HG03571 (cell line): ENCODE results near the gene GHRHR.

Experiments
- ATAC-seq: cut with Tn5 transposase; IDR thresholded peaks from one replicate; pipeline ENCODE4 v1.9.1; 2021; ENCODE audit not compliant: unreplicated experiment

Gene GHRHR

DNA sequence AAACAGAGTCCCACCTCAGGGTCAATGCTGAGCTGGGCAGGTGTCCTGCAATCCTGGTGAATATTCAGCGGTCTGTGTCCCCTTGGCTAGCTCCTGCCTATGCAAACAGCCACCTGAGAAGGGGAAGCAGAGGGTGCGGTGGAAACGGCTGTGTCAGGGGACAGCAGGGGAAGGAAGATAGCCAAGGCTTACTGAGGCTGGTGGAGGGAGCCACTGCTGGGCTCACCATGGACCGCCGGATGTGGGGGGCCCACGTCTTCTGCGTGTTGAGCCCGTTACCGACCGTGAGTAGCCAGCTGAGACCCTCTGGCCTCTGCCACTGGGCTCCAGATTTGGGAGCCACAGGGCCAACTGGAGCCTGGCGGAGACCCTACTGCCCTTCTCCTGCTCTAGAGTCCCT, at the start of gene GHRHR:
Gene GHRHR, plus strand, starts transcription at position 112 of the 400 bp plus-strand sequence. Its CDS starts 116 bp downstream, at position 228.
- ATAC-seq = no peak

DNA sequence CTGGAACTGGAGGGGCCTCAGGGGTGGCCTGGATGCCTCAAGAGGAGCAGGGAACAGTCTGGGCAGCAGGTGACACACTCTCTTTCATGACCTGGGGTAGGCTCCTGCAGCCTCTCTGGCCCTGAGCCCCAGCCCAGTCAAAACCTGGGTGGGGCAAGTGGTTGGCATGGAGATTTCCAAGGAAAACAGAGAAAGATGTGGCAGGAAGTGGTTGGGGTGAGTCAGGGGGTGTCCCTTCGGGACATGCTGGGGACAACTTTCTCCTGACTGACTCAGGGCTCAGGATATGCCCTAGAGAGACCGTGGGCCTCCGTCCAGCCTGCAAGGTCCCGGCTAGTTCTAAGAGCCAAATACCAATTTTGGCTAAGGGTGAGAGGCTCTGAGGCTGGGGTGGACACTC, 49.2 kb upstream of the GHRHR start:
- ATAC-seq = no peak

DNA sequence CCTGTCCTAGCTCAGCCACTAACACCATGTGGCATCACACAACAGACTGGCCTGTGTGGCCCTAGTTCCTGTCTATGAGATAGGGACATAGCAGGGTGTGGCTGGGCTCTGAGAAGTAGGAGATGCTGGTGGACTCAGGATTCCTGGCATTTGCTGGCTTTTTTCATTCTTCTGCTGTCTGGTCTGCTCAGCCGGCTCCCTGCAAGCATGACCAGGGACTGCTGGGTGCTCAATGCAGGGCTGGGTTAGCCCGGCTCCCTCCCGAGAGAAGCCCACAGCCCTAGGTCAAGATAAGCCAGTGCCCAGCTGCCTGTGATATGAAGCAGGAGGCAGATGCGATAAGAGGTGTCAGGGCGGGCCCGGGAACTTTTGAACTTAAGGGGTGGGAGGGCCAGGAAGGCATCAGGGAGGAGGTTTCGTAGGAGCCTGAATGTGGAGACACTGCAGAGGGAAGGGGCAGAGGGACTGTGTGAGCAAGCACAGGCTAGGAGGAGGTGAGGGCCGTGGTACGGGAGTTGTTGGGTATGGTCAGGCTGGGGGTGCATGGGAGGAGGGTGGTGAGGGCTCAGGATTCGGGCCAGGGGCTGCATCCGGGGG, 48.6 kb upstream of the GHRHR start:
- ATAC-seq = no peak

DNA sequence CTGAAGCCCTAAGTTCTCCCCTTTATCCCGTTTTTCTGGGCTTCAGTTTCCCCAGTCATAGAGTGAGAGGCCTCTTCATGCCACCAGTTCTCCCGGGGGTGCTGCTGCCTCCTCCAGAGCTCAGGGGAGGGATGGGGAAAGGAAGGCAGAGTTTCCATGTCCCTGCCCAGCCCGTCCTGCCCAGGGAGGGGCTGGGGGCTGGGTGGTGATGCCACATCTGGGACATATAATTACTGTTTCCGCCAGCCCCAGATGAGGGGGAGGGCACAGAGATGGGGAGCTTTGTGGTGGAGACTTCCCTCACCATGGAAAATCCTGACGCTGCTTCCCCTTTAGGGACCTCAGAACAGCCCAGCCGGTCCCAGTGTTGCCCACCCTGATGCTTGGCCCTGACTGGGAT, 48.0 kb upstream of the GHRHR start:
- no peak for ATAC-seq

DNA sequence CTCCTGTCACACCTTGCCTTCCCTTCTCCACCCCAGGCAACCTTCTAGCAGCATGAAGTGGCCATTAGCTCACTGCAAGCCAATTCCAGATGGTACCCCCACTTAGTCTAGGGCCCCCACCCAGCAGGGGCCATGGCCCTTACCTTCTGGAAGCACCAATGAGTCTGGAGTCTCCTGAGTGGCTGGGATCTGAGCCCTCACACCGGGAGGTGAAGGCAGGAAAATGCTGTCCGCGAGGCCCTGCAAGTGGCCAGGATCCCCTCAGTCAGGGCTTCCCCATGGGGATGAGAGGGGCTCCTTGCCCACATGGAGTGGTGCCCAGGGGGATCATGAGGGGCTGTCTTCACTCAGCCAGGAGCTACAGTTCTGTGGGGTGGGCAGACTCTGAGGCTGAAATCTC, 47.5 kb upstream of the GHRHR start:
- ATAC-seq = no peak

DNA sequence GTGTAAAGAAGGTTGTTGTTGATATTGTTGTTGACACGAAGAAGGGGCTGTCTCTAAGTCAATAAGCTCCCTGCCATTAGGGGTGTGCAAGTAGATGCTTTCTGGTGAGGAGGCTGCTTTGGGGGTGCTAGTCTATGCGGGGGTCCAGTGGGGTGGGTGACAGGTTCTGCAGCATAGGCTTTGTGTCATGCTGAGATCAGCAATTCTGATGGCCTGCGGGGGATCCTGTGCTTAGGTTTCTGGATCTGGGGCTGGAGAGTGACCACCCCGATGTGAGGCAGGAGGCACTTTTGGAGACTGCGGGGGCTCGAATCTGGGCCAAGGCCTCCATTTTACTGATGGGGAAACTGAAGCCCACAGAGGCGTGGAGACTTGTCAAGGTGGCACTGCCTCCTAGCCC, 47.0 kb upstream of the GHRHR start:
- ATAC-seq = no peak

DNA sequence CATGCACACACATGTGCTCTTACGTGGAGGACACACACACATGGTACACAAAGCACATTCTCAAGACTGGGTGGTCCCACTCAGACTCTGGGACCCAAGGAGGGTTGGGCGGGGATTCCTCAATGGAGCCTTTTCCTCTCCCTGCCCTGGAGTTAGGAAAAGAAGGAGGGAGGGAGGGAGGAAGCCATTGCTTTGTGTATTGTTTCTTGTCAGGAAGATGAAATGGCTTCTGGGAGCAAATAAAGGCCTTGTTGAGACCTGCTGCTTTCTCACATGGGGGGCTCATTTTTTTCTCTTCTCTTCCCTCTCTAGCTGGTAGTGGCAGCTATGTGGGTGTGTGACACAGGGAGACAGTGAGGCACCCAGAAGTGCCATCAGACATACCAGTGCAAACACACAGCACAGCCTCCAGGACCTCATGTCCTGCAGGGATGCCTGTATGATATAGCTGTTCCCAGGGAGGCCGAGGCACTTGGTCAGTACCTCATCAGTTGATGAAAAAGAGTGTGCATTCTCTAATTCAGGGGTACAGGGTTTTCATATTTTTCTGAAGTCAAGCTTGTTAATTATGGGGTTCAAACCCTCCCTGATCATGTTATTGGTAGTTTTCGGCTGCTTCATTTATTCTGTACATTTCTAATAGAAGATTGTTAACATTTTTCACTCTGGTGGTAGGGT, 46.4 kb upstream of the GHRHR start:
- ATAC-seq = no peak

DNA sequence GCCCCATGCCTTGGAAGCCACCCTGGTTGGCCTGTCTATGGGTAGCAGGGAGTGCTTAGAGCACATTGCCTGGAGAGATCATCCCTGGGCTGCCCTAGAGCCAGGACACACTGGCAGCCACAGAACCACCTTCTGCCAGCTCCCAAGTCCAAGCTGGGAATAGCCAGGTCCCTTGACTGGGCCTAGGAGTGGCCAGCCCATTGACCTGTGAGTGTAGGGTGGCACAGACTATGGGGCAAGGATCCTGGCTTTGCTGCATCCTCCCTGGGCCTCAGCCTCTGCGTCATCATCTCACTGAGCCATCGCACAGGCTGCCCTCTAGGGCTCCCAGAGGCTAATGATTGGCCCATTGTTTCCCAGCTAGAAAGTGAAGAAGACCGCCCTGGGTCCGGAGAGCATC, 45.1 kb upstream of the GHRHR start:
- no peak for ATAC-seq

DNA sequence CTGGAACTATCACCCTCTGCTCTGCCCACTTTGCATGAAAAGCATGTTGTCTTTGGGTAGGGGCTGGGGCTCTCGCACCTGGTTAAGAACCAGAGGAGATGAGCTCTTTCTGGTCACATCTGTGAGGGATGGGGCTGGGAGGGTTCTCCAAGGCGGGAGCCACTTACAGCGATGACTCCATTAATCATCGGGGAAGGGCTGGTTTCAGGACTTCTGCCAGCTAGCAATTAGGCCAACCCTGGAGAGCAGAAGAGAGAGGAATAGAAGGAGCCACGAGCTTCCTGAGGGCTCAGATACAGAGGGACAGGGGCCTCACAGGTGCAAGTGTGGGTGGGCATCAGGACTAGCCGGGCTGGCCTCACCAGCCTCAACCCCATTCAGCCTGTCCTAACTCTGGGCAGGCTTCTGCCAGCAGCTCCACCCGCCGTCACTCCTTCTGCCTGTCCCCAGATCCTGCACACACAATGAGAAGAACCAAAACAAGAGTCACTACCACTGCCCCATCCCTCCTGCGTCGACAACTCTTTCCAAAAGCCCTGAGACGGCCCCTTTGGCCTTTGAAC, 43.7 kb upstream of the GHRHR start:
- ATAC-seq = no peak

DNA sequence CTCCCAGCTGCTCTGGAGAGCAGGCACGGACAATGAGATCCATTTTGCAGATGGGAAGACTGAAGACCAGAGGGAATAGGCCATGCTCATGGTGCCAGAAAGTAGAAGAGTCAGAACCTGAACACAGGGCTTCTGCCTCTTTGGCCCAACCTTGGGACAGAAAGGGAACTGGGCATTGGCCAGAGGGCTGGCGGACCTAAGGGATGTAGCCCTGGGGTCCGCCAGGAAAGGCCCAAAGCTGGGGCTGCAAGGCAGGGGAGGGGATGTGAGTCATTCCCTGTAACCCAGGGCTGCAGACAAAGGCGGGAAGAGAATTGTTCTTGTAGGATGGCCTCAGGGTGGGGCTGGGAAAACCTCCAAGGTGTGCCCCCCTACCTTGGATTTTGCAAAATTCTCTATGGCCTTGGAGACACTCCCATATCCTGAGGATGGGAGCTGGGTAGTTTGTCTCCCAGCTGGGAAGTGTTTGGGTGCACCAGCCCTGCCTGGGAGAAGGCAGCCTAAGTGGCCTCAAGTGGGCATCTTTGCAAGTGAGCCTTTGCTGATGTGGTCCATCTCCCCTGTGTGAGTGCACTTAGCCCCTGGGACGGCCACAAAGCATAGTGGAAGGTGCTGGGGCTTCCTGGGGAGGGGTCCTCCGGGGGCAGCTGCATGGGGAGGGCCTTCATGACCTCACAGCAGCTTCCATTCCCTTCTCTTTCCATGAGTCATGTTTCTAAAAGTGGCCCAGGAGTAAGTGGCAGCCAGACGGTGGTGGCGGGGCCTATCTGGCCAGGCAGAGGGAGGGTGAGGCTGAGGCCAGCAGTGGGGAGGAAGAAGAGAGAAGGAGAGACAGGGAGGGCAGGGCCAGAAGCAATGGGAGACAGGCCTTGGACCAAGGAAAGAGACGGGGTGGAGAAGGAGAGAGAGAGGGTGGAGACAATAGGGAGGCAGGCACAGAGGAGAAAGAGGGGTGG, 42.9 kb upstream of the GHRHR start:
- ATAC-seq = no peak

DNA sequence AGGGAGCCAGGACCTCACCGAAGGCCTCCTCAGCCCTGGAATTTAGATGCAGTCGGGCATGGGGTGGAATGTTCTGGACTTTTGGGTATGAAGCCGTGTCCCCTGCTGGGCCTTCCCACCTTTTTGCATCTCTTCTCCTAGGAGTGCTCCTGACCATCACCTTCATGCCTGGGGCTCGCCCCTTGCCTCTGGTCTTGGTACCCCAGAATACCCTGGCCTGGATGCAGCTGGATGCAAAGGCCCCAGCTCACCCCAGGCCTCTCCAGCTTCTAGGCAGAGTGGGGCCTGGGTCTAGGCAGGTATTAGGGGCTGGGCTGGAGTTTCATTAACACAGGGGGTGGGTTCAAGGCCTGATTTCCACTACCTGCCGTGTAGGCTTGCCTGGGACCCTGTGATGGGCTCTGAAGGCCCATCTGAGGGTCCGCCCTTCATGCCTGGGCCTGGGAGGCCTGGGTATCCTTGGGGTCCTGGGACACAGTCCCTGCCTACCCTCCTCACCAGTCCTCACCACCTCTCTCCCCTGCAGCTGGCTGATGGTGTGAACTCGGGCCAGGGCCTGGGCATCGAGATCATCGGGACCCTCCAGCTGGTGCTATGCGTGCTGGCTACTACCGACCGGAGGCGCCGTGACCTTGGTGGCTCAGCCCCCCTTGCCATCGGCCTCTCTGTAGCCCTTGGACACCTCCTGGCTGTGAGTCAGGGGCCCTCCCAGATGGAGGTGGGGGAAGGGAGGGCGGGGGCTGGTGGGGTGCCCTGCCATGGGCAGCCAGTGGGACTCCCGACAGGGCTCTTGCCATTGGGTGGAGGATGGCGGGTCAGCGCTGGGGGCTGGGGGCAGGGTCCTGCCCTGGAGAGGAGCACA, 42.0 kb upstream of the GHRHR start:
- ATAC-seq = no peak

DNA sequence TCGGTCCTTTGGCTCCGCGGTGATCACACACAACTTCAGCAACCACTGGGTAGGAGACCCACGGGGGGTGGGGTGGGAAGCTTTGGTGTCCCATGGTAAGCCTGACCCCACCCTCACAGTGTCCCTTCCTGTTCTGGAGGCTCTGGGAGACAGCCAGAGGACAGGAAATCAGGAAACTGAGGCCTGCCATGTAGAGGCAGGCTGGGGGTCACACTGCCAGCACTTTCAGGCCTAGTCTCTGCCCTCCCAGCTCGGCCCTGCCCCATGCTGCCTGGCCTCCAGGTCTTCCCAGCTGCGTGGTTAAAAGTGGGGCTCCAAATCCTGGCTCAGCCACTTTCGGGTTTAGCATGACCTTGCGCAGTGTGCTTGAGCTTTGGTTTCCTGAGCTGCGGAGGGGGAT, 41.2 kb upstream of the GHRHR start:
- no peak for ATAC-seq

DNA sequence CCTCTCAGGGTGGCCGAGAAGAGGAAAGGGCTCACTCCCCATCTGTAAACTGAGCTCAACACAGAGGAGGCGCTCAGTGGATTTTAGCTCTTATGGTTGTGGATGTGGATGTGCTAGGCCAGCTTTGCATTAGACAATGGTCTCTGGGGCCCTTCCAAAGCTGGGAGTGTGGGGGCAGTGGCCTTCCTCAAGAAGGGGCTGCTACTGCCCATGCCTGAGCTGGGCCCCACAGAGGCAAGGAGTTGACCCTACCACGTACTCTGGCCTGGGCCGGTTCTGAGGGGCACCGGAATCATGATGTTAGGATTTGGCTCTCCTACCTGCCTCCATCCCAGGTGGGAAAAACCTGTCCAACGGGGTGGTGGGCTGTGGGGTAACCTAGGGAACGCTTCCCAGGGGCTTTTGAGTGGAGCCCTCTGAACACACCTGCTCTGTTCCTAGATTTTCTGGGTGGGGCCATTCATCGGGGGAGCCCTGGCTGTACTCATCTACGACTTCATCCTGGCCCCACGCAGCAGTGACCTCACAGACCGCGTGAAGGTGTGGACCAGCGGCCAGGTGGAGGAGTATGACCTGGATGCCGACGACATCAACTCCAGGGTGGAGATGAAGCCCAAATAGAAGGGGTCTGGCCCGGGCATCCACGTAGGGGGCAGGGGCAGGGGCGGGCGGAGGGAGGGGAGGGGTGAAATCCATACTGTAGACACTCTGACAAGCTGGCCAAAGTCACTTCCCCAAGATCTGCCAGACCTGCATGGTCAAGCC, 40.6 kb upstream of the GHRHR start:
- no peak for ATAC-seq

DNA sequence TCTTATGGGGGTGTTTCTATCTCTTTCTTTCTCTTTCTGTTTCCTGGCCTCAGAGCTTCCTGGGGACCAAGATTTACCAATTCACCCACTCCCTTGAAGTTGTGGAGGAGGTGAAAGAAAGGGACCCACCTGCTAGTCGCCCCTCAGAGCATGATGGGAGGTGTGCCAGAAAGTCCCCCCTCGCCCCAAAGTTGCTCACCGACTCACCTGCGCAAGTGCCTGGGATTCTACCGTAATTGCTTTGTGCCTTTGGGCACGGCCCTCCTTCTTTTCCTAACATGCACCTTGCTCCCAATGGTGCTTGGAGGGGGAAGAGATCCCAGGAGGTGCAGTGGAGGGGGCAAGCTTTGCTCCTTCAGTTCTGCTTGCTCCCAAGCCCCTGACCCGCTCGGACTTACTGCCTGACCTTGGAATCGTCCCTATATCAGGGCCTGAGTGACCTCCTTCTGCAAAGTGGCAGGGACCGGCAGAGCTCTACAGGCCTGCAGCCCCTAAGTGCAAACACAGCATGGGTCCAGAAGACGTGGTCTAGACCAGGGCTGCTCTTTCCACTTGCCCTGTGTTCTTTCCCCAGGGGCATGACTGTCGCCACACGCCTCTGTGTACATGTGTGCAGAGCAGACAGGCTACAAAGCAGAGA, 39.9 kb upstream of the GHRHR start:
- ATAC-seq = no peak

DNA sequence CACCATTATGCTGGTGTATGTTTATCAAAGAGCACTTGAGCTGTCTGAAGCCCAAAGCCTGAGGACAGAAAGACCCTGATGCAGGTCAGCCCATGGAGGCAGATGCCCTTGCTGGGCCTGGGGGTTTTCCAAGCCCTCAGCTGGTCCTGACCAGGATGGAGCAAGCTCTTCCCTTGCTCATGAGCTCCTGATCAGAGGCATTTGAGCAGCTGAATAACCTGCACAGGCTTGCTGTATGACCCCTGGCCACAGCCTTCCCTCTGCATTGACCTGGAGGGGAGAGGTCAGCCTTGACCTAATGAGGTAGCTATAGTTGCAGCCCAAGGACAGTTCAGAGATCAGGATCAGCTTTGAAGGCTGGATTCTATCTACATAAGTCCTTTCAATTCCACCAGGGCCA, 39.1 kb upstream of the GHRHR start:
- ATAC-seq = no peak

DNA sequence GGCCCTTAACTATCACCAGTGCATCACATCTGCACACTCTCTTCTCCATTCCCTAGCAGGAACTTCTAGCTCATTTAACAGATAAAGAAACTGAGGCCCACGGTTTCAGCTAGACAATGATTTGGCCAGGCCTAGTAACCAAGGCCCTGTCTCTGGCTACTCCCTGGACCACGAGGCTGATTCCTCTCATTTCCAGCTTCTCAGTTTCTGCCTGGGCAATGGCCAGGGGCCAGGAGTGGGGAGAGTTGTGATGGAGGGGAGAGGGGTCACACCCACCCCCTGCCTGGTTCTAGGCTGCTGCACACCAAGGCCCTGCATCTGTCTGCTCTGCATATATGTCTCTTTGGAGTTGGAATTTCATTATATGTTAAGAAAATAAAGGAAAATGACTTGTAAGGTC, 38.6 kb upstream of the GHRHR start:
- ATAC-seq = no peak

DNA sequence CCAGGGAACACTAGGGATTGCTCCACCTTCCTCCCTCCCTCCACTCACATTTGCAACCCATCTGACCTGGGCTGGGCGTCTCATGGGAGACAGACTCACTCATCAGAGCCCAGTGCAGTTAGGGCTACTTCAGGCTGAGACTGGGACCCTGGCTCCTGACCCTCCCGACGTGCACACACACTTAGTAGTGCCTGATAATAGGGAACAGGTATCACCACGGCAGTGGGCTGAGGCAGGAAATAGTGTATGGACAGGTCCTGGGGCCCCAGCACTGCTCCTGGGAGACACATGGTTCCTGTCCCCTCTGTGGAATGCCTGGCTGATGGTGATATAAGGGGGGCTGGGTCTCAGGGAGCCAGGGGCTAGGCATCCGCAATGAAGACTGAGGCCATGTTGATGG, 37.8 kb upstream of the GHRHR start:
- no peak for ATAC-seq

DNA sequence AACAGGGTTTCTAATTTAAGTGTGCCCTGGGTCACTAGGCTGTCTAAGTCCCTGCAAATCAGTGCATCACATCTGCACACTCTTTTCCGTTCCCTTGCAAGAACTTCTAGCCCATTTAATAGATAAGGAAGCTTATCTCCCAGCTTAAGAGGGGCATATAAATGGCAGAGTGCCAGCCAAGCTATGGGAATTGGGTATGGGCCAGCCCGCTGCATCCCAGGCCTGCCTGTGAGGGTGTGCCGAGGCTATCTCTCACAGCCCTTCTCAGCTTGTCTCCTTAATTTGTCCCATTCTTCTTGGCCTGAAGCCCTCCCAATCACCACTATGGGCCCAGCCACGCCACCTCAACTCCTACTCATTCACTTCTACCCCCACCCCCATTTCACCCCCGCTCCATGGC, 37.4 kb upstream of the GHRHR start:
- ATAC-seq = no peak

DNA sequence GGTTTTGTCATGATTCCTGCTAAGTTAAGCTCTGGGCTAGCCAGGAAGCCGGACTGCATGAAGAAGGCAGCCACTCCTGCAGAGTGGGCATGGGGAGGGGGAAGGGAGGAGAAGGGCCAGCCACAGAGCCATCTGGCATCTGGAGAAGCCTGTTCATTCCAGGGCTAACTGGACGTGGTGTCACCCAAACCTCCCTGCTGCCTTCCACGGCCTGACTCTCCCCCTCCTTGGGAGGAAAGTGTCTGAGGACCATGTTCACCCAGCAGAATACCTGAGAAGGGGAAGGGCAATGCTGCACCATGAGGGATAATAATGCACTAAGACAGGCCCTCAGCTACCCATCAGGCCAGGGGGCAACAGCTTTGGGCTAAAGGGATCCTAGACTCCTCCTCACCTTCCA, 36.7 kb upstream of the GHRHR start:
- ATAC-seq = no peak

DNA sequence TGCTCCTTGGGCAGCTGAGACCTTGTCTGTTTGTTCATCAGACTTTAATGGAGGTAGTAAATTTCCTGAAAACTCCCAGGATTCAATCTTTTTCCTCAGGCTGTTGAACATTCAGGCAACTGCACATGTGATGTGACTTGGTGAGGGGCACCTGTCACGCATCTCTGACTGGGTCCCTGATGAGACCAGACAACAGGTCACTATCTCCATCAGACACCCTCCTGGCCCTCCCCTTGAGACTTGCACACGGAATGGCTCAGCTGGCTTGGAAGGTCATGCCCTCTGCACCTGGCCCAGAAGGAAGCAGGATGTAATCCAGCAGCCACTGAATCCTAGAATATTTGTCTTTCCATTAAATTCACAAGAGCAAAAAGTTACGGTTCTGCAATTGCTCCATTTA, 36.2 kb upstream of the GHRHR start:
- ATAC-seq = no peak
